Lower leg skin (tissue), 3 donors: ENCODE data around the gene NUCB2.

Experiments
- CTCF ChIP-seq, 3 donors: fragments of 450-650 bp; IDR thresholded peaks; one replicate each; pipeline ENCODE4 v1.5.1; 2016; ENCODE audit warnings: antibody characterized with exemption in 3 of 3, mild to moderate bottlenecking in 3 of 3, moderate library complexity in 2 of 3
- POLR2A ChIP-seq, 2 donors: fragments of 450-650 bp; IDR thresholded peaks; one replicate each; pipeline ENCODE4 v1.6.1; 2016 to 2017; ENCODE audit warnings: antibody characterized with exemption in 2 of 2, mild to moderate bottlenecking in 1 of 2, moderate library complexity in 1 of 2

- TF ChIP-seq CTCF (IDR thresholded peaks at IDR 0.05), result no peak
- TF ChIP-seq POLR2A (IDR thresholded peaks at IDR 0.05), result no peak
These were observed 9.8 kb downstream of the NUCB2 start for GRCh38 chr11:17286332-17286731.
